CD4-positive, alpha-beta T cell treated with Interleukin-2 at 100 ng/mL for 4 hours (primary cell): ENCODE data around the gene RCSD1.

ENCODE experiments used
- DNase-seq: peaks from one replicate; pipeline ENCODE4 v3.0.0-alpha.2; 2020; ENCODE audit warnings: low spot score

The RCSD1 gene

GRCh38 chr1:167643441-167643840 lies 13.4 kb downstream of the RCSD1 start:
- DNase-seq, result no peak

DNA sequence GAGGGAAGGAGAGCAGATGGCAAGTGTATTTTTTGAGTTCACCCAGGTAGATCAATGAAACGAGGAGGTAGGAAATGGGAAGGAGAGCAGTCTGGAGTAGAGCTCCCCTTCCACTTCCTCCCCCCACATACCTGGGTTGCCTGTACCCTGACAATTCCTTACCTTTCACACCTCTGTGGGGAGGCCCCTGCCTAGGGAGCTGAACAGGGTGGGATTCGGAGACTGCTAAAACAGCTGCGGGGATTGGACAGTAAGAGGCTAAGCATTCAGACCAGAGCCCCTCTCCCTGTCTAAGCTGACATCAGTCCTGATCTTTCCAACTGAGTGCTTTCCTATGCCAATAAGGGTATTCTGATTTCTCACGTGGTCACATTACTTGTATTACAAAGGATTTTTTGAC lies 14.5 kb downstream of the RCSD1 start:
- no peak for DNase-seq

DNA sequence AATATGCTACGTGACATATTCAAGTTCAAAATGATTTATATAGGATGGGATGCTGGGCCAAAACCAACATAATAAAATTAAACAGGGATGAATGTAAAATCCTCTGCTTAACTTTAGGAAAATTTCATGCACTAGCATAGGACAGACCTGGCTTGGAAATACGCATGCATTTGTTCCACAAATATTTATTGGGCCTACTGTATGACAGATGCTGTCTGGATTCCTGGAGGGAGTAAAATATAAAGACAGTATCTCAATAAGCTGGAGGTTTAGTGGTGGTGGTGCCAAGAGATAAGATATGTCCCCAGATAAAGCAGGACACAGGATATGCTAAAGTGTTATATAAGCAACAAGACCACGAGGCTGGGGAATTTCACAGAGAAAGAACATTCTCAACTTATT lies 15.1 kb downstream of the RCSD1 start:
- no peak for DNase-seq

GRCh38 chr1:167645625-167646414 lies 15.8 kb downstream of the RCSD1 start:
- no peak for DNase-seq

DNA sequence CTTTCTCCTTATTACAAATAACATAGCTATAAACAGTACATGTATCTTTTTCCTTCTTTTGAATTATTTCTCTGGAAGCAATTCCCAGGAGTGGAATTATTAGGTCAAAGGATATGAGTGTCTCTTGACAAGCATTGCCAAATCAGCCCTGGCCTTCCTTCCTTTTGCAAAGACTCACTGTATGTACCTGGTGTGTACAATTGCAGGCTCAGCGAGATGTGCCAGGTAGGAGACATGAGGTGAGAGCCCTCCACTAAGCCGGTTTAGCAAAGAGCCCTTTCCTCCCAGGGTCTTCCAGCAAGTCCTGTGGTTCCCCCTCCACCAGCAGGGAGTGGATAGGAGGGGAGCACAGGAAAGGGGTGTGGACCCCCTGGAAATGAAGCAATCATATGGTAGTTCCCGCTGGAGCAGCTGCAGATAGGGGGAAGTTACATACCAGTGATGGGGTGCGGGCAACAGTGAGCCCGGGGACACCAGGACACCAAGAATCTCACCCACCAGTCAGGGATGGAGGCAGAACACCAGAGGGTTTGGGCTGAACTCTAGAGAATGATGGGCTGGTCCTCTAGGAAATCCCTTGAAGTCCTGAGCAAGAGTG lies 18.3 kb downstream of the RCSD1 start:
- no peak for DNase-seq

- DNase-seq, result no peak
Observed at GRCh38 chr1:167648978-167649744, 19.1 kb downstream of the RCSD1 start.

DNA sequence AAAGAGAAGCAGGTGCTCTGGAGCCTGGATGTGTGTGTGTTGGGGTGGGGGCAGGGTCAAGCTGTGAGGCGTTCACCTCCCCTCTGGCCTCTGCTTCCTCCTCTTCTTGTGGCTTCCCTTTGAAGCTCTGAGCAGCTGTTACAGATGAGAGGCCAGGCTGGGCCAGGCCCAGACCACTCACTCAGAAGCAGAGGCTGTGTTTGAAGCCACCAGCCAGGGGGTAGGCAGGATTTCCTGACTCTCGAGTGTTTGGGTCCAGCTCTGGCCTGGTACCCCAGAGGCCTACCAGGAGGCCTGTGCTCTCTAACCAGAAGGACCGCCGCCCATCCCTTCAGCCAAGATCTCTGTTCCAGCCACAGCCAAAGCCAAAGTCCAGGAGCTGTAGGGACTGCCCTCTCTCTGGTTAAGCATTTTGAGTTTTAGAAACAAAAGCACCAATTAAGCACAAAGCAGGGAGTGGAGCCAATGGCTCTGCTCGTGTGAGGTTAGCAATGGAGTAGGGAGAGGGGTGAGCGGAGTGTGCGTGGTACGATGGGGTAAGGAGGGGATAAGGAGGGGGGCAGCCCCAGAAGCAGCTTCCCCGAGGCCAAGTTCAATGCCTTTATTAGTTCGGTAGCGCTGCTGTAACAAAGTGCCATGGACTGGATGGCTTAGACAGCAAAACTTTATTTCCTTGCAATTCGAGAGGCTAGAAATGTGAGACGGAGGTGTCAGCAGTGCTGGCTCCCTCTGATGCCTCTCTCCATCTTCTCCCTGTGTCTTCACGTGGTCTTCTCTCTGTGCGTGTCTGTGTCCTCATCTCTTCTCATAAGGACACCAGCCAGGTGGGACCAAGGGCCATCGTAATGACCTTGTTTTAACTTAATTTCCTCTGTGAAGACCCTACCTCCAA lies 20.5 kb downstream of the RCSD1 start:
- no peak for DNase-seq

DNA sequence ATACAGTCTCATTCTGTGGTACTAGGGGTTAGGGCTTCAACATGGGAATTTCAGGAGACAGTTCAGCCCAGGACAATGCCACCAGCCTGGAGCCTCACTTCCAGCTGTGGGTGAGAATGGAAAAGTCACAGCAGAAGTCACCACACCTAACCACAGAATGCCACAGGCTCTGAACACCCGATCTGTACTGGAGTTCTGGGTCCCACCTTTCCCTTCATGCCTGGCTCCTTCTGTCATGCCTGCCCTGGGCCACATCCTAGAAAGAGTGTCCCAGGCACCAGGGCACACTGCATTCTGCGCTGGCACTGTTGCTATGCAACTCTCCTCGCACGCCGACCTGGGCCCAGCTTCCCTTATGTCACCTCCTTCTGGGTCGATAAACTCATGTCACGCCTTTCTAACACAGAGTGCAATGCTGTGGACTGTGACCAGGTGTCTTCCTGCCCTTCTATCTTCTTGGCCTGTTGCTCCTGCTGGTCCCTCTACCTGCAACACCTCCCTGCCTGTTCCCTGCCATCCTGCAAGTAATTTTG lies 21.2 kb downstream of the RCSD1 start:
- DNase-seq, result no peak

- DNase-seq, result no peak
Observed at GRCh38 chr1:167654975-167655575, 25.0 kb downstream of the RCSD1 start.

DNA sequence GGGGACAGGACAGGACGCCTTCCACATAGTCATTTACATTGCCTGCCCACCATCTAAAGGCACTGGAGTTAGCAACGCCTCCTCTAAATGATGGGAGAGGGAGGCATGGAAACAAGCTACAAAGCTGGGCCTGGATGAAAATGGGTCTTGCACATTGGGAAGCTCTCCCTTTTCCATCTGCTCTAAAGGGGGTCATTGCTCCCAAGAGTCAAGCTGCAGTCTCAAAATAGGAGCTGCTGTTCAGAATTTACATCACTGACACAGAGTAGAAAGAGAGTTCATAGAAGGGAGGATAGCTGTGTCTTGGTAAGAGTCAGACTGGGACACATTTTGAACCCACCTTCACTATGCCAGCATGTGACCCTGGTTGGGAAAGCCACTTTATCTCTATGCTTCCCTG lies 26.6 kb downstream of the RCSD1 start:
- DNase-seq, result no peak

DNA sequence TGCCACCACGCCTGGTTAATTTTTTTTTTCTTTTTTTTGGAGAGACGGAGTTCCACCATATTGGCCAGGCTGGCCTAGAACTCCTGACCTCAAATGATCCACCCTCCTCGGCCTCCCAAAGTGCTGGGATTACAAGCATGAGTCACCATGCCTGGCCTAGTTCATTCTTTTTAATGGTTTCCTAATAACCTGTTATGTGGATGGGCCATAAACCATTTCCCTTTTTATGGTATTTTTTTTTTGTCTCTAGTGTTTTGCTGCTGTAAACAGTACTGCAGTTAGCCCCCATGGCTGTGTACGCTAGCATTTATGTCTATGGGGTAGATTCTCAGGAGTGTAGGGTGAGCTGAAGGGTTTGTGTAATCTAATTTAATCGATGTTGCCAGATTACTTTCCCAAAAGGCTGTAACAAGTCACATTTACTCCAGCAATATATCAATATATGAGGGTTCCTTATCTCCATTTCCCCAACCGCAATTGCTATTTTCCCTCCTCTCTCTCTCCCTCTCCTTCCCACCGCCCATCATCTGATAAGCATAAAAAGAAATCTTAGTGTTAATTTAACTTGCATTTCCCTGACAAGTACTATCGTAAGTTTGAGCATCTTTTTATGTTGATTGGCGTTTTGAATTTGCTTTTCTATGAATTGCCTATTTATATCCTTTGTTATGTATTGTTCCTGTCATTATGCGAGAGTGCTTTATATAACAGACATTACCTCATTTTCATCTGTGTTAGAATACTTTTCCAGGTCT lies 28.7 kb downstream of the RCSD1 start:
- DNase-seq, result no peak

DNA sequence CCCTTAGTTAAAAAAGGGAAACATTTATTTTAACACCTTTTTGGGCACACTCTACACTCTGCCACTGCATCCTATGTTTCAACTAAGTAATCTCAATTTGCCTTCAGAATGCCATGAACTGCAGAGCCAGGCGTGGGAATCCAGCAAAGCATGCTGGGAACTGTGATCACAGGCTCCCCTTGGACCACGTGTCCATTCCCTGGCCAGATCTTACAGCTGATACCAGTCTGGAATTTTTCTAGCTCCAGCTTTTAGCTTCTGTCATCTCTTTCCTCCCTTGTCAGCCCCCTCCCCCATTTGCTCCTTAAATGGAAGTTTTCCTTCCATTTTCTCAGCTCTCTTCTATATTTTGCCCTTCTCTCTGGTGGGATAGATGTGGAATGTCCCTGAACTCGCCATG lies 29.4 kb downstream of the RCSD1 start:
- DNase-seq, result no peak

DNA sequence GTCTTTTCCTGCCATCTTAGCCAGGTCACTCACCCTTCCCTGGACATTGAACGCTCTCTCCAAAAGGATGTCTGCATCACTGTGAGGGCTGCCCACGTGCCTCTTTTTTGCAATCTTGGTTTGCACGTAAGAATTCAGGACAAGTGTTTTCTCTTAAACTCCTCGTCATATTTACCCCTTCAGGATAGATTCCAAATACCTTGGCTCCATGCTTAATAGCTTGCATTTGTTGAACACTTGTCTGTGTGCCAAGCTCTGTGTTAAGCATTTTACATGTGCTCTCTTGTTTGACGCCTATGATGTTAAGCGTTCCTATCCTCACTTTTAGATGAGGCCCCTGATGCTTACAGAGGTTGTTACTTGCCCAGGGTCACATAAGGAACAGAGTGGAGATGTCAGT lies 29.8 kb downstream of the RCSD1 start:
- DNase-seq, result no peak

- DNase-seq, result no peak
Observed at GRCh38 chr1:167661527-167662426, 31.7 kb downstream of the RCSD1 start.

DNA sequence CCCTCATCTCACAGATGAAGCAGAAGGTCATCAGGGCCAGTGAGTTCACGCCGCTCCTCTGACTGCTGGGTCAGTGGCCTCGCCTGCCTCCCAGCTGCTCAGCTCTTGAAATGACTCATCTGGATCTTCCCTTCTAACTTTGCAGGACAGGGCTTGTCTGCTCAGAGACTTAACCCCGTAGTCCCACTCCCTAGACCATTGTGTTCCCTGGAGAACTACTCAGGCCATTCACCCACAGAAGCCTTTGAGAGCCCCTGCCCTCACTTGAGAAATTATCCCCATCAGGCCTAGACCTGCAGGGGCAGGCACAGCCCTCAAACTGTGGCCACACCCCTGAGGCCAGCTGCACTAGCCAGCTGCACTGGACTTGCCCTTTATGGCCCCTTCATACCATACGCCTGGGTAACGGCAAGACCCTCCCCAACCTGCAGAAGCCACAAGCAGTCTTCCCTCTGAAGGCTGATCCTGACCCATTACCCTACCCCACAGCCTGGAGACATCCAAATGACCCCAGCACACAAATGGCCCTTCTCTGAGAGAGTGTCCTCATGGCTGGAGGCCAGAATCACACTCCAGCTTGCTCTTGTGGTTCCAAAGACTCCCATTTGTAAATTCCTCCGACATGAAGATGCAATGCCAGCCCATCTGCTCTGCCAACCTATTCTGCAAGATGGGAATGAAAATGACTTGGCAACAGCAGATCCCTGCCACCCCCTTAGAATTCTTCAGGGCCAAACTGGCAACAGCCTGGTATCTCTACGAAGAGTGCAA lies 33.2 kb downstream of the RCSD1 start:
- no peak for DNase-seq

- no peak for DNase-seq
Observed at GRCh38 chr1:167665469-167665868, 35.4 kb downstream of the RCSD1 start.

DNA sequence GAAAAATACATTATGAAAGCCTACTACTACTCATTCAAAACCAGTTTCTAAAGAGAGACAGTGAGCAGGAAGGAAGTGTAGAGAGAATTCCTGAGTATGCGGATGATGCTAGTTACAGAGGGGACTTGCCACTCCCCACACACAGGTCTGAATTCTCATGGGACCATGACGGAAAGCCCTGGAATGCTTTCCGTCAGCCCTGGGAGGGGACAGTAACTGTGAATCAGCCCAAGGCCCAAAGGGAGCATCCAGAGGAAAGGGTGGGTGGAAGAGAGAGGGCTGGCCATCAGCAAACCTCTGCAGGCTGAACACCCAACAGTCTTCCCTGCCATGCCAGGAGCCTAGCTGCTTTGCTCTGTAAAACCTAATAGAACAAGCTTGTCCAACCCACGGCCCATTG lies 36.4 kb downstream of the RCSD1 start:
- no peak for DNase-seq

DNA sequence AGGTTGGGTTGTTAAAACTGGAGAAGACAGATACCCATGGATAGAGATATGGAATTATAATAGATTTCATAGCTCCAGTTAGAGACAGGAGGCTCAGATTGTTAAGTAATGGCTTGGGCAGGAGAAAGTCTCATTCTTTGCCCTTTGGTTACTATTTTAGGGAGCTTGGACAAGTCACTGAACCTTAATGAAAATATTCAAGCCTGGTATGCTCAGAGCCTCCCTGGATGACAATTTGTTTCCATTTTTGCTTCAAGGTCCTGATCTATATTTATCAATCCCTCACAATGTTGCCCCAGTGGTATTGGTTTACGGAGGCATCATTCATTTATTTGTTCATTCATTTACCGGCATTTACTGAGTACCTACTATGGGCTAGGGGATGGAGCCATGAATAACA lies 37.5 kb downstream of the RCSD1 start:
- no peak for DNase-seq

GRCh38 chr1:167668108-167668507 lies 38.1 kb downstream of the RCSD1 start:
- DNase-seq, result no peak
